Panc1 (cell line): ENCODE measurements around the gene CSK.
A peak's percentile ranks its signal among the peaks of the same experiment; 100 is the strongest.

ENCODE experiments used
- POLR2AphosphoS5 ChIP-seq: IDR thresholded peaks from 2 replicates; pipeline ENCODE4 v1.6.1; 2012; ENCODE audit warnings: mild to moderate bottlenecking, low read depth, low read length, moderate library complexity
- TF ChIP-seq, protein P1 (sequence below): fragments of 450-650 bp; IDR thresholded peaks from 2 replicates; pipeline ENCODE4 v1.5.1; 2017; ENCODE audit warnings: mild to moderate bottlenecking

DNA sequence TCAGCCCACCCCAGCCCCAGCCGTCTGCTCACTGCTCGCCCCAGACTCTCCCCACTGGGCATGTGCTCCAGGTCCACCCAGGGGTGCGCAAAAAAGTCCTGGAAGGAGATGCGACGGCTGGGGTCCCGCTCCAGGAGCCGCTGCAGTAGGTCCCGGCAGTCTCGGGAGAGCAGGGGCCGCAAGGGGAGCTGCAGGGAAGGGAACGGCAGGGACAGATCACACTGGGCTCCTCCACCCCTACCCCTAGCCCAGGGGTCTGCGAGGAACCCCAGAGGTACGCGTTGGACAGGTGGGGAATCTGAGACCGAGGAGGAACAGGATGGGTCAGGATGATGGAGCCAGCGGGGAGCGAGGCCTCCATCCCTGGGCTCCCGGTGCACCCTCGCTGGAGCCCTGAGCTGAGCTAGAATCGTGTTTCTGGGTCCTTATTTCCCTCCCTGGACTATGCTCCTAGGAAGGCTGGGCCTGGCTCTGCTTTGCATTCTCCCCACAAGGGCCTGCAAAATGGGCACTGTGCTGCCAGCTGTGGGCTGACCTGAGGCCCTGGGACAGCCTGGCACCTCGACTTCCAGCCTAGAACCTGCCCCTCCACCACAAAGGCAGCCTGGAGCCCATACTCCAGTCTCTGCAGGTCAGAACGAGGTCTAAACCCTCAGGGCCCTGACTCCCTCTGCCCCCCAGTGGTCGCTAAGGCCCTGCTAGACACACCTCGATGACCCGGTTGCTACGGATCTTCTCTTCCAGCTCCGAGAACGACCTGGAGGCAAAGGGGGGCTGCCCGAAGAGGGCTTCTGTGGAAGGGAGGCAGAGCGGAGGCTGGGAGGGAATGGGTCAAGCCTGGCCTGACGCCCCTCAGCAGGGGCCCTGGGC lies 57.9 kb downstream of the CSK start:
- TF ChIP-seq, protein P1, sequence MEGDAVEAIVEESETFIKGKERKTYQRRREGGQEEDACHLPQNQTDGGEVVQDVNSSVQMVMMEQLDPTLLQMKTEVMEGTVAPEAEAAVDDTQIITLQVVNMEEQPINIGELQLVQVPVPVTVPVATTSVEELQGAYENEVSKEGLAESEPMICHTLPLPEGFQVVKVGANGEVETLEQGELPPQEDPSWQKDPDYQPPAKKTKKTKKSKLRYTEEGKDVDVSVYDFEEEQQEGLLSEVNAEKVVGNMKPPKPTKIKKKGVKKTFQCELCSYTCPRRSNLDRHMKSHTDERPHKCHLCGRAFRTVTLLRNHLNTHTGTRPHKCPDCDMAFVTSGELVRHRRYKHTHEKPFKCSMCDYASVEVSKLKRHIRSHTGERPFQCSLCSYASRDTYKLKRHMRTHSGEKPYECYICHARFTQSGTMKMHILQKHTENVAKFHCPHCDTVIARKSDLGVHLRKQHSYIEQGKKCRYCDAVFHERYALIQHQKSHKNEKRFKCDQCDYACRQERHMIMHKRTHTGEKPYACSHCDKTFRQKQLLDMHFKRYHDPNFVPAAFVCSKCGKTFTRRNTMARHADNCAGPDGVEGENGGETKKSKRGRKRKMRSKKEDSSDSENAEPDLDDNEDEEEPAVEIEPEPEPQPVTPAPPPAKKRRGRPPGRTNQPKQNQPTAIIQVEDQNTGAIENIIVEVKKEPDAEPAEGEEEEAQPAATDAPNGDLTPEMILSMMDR, result peak; percentile 47
- TF ChIP-seq POLR2AphosphoS5, result no peak
